ENCODE results near the gene CAMK1D.

DNA sequence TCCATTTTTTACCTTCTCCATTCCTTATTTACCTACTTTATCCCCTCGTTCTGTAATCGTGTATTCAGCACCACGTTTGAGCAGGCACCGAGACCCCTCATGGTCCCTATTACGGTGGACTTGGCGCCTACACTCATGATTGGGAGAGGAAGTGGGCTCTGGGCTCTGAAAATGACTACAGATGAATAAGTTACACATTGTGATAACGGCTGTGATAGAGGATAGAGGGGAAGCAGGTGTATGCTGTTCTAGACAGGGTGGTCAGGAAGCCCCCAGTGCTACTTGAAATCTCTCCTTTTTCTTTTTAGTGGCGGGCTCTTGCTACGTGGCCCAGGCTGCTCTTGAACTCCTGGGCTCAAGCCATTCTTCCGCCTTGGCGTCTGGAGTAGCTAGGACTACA, 59.8 kb downstream of the CAMK1D start:
- TF ChIP-seq, protein P1, sequence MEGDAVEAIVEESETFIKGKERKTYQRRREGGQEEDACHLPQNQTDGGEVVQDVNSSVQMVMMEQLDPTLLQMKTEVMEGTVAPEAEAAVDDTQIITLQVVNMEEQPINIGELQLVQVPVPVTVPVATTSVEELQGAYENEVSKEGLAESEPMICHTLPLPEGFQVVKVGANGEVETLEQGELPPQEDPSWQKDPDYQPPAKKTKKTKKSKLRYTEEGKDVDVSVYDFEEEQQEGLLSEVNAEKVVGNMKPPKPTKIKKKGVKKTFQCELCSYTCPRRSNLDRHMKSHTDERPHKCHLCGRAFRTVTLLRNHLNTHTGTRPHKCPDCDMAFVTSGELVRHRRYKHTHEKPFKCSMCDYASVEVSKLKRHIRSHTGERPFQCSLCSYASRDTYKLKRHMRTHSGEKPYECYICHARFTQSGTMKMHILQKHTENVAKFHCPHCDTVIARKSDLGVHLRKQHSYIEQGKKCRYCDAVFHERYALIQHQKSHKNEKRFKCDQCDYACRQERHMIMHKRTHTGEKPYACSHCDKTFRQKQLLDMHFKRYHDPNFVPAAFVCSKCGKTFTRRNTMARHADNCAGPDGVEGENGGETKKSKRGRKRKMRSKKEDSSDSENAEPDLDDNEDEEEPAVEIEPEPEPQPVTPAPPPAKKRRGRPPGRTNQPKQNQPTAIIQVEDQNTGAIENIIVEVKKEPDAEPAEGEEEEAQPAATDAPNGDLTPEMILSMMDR (IDR thresholded peaks at IDR 0.05 in 2 of 3, conservative IDR thresholded peaks at IDR 0.05 in 1 of 3; ENCODE audit: control insufficient read depth in 2 of 3, extremely low read depth in 1 of 3, insufficient read depth in 1 of 3, low read depth in 3 of 3, low read length in 3 of 3): no peak
- TF ChIP-seq, protein P2, sequence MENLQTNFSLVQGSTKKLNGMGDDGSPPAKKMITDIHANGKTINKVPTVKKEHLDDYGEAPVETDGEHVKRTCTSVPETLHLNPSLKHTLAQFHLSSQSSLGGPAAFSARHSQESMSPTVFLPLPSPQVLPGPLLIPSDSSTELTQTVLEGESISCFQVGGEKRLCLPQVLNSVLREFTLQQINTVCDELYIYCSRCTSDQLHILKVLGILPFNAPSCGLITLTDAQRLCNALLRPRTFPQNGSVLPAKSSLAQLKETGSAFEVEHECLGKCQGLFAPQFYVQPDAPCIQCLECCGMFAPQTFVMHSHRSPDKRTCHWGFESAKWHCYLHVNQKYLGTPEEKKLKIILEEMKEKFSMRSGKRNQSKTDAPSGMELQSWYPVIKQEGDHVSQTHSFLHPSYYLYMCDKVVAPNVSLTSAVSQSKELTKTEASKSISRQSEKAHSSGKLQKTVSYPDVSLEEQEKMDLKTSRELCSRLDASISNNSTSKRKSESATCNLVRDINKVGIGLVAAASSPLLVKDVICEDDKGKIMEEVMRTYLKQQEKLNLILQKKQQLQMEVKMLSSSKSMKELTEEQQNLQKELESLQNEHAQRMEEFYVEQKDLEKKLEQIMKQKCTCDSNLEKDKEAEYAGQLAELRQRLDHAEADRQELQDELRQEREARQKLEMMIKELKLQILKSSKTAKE (IDR thresholded peaks at IDR 0.05; ENCODE audit: low read depth, poor library complexity, severe bottlenecking): no peak
- TF ChIP-seq SMC3 (IDR thresholded peaks at IDR 0.05; ENCODE audit: borderline replicate concordance, low read length): no peak
- TF ChIP-seq, protein P3, sequence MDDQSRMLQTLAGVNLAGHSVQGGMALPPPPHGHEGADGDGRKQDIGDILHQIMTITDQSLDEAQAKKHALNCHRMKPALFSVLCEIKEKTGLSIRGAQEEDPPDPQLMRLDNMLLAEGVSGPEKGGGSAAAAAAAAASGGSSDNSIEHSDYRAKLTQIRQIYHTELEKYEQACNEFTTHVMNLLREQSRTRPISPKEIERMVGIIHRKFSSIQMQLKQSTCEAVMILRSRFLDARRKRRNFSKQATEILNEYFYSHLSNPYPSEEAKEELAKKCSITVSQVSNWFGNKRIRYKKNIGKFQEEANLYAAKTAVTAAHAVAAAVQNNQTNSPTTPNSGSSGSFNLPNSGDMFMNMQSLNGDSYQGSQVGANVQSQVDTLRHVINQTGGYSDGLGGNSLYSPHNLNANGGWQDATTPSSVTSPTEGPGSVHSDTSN (IDR thresholded peaks at IDR 0.05; ENCODE audit: insufficient replicate concordance, low read depth, low read length): no peak
- TF ChIP-seq ZNF274 (IDR thresholded peaks at IDR 0.05; ENCODE audit: insufficient read depth, insufficient read length): no peak
- TF ChIP-seq, protein P4, sequence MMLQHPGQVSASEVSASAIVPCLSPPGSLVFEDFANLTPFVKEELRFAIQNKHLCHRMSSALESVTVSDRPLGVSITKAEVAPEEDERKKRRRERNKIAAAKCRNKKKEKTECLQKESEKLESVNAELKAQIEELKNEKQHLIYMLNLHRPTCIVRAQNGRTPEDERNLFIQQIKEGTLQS (IDR thresholded peaks at IDR 0.05; ENCODE audit: borderline replicate concordance, extremely low read depth, low read depth, low read length): no peak
- TF ChIP-seq POLR2A (IDR thresholded peaks at IDR 0.05; ENCODE audit: low read depth, low read length): no peak
- TF ChIP-seq, protein P5, sequence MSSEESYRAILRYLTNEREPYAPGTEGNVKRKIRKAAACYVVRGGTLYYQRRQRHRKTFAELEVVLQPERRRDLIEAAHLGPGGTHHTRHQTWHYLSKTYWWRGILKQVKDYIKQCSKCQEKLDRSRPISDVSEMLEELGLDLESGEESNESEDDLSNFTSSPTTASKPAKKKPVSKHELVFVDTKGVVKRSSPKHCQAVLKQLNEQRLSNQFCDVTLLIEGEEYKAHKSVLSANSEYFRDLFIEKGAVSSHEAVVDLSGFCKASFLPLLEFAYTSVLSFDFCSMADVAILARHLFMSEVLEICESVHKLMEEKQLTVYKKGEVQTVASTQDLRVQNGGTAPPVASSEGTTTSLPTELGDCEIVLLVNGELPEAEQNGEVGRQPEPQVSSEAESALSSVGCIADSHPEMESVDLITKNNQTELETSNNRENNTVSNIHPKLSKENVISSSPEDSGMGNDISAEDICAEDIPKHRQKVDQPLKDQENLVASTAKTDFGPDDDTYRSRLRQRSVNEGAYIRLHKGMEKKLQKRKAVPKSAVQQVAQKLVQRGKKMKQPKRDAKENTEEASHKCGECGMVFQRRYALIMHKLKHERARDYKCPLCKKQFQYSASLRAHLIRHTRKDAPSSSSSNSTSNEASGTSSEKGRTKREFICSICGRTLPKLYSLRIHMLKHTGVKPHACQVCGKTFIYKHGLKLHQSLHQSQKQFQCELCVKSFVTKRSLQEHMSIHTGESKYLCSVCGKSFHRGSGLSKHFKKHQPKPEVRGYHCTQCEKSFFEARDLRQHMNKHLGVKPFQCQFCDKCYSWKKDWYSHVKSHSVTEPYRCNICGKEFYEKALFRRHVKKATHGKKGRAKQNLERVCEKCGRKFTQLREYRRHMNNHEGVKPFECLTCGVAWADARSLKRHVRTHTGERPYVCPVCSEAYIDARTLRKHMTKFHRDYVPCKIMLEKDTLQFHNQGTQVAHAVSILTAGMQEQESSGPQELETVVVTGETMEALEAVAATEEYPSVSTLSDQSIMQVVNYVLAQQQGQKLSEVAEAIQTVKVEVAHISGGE (CRISPR knock-in tag; IDR thresholded peaks at IDR 0.05): no peak
- no peak for TF ChIP-seq RELA (IDR thresholded peaks at IDR 0.05; ENCODE audit: borderline replicate concordance, partially characterized antibody)
- TF ChIP-seq, protein P6, sequence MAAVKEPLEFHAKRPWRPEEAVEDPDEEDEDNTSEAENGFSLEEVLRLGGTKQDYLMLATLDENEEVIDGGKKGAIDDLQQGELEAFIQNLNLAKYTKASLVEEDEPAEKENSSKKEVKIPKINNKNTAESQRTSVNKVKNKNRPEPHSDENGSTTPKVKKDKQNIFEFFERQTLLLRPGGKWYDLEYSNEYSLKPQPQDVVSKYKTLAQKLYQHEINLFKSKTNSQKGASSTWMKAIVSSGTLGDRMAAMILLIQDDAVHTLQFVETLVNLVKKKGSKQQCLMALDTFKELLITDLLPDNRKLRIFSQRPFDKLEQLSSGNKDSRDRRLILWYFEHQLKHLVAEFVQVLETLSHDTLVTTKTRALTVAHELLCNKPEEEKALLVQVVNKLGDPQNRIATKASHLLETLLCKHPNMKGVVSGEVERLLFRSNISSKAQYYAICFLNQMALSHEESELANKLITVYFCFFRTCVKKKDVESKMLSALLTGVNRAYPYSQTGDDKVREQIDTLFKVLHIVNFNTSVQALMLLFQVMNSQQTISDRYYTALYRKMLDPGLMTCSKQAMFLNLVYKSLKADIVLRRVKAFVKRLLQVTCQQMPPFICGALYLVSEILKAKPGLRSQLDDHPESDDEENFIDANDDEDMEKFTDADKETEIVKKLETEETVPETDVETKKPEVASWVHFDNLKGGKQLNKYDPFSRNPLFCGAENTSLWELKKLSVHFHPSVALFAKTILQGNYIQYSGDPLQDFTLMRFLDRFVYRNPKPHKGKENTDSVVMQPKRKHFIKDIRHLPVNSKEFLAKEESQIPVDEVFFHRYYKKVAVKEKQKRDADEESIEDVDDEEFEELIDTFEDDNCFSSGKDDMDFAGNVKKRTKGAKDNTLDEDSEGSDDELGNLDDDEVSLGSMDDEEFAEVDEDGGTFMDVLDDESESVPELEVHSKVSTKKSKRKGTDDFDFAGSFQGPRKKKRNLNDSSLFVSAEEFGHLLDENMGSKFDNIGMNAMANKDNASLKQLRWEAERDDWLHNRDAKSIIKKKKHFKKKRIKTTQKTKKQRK (IDR thresholded peaks at IDR 0.05; ENCODE audit: low read depth, low read length): no peak

All from GM12878 (cell line).